Right ventricle myocardium inferior (tissue), 1 donor: Measurements from ENCODE around the gene GARNL3. TPM values are rescaled to one million over a fixed set of nuclear protein-coding genes. Genes with fewer than 3 reads are reported as not detected.

Experiments
- ATAC-seq: fragments of 200-7000 bp; cut with Tn5 transposase; one replicate; pipeline ENCODE4 v1.9.1; 2020; ENCODE audit warnings: mild to moderate bottlenecking, moderate library complexity
- DNase-seq: peaks from one replicate; pipeline ENCODE4 v3.0.0; 2021; ENCODE audit errors: missing footprints
- intact Hi-C: fragments of 100-400 bp; cut with DNase I; formaldehyde crosslinking; loops from one replicate; pipeline ENCODE4 v1.11.0; 2022
- total RNA-seq: library from RNA; stranded (reverse); fragmentation: NEBNext Ultra II Directional; extraction: Animal tissue kit (Norgen Biotek cat#: 25700); gene quantifications from one replicate; pipeline ENCODE4 v1.2.1, GENCODE V29; 2021
- donor health status: DM: no; HTN: yes; CAD: no; lungs with severe emphysema.

Gene GARNL3
- total RNA-seq, 1 donor from 2014 or later, result 13.1 TPM

DNA sequence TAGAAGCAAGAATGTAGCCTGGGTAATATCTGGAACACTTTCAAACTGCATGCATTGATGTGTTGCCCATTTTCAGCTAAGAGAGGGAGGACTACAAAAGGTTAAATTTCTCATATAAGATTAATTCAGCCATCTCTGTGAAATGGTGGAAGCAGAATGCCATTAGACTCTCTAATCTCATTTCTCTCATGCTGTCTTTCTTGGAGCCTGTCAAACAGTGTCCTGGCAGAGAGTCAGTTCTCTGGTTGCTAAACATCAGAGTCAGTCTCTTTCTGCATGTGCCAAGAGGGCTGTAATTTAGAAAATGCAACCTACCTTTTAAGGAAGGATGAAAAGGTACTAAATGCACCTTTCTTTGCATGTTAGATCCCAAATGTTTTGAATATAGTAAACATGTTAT, 910 bp upstream of the GARNL3 start:
- ATAC-seq (peak; percentile 71), DNase-seq (no peak)
- intact Hi-C loops, result loop anchor here (1.0 kb wide), 1 partner anchor 48 kb away; no protein-coding TSS in a partner anchor

DNA sequence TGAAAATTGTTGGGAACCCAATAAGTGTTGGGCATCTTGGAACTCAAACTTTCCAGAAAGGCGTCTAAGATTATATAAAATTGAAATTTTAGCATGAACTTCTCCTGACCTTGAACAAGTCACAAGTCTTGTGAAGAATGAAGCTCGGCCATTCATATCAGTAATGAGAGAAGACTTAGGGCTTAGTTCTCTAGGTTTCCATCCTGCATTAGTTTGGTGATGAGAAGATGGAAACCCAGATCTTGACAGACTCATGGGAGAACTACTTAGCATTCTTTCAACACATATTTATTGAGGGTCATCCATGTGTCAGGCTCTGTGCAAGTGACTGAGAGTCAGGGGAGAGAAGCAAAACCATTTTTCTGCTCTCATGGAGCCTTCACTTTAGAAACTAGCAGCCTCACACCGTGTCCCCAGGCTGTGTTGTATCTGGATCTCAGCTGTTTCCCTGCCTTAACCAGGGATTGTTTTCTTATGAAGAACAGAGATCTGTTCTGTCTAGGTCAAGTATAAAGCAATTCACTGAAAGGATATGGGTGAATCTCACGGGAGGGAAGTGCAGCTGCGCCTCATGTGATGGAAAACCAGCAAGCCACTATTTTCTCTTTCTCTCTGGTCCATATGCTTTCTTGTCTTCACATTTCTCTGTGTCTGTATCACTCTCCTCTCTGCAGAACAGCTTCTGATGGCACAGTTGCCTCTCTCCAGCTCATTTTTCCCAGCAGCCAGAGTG, 3.4 kb downstream of the GARNL3 start:
- intact Hi-C loops, result no loop called here
- no peak for DNase-seq

DNA sequence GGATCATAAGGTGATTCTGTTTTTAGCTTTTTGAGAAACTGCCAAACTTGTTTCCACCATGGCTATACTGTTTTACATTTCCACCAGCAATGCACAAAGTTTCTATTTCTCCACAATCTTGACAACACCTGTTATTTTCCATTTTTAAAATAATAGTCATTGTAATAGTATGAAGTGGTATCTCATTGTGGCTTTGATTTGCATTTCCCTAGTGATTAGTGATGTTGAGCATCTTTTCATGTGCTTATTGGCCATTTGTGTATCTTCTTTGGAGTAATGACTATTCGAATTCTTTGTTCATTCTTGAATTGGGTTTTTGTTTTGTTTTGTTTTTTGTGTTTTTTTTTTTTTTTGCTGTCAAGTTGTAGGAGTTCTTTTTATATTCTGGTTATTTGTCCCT, 4.9 kb downstream of the GARNL3 start:
- no peak for DNase-seq
- no peak for ATAC-seq
- intact Hi-C loops, result no loop called here

More for the DNA sequence above, 3.4 kb downstream of the GARNL3 start:
- no peak for ATAC-seq

DNA sequence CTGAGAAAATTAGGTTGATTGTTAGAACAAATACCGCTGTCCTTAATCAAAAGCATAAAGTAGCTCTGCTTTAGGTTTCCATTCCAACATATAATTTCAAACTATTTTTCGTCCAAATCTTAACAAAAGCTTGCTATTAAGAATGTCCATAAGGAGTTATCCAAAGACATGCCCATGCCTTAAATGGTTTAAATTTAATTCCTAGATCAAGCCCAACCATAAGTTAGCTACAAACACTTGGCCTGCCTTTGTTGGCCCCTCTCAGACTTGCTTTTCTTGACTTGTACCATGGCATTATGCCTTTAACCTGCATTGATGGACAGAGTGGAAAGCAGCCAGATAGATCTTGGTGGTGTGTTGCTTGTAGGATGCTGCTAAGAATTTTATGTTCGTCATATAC, 8.8 kb downstream of the GARNL3 start:
- DNase-seq, result no peak
- intact Hi-C loops, result no loop called here
- ATAC-seq, result no peak

DNA sequence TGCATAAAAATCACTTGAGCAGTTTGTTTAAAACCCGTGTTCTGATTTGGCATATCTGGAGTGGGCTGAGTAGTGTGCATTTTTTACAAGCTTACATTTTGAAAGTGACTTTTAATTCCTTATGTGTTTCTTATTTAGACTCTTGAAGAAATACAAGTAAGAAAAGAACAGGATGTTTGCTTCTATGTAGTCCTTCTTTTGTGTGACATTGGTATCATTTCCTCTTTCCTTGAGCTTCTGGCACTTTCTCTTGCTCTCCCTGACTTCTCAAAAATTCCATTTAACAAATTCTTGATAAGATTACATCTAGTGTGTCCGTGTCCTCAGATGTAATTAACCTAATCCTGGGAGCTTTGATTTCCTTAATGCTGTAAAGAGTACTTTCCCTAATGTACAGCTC, 12.5 kb downstream of the GARNL3 start:
- ATAC-seq, result no peak
- DNase-seq, result no peak
- intact Hi-C loops, result no loop called here

DNA sequence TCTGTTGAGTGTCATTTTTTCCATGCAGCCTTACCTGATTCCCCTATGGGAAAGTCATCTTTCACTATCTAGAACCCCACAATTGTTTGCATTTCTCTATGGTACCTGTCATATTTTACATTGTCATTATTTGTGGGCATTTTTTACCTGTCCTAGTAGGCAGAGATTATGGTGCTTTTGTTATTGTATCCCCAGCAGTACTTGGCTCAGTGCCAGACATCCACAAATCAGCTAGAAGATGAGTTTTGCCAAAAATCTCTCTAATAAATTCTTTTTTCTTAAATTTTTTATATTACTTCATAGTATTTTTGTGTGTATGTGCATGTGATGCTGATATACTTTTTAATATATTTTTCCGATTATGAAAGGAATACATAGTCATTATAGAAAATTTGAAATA, 13.2 kb downstream of the GARNL3 start:
- DNase-seq, result no peak
- no peak for ATAC-seq
- intact Hi-C loops, result no loop called here

DNA sequence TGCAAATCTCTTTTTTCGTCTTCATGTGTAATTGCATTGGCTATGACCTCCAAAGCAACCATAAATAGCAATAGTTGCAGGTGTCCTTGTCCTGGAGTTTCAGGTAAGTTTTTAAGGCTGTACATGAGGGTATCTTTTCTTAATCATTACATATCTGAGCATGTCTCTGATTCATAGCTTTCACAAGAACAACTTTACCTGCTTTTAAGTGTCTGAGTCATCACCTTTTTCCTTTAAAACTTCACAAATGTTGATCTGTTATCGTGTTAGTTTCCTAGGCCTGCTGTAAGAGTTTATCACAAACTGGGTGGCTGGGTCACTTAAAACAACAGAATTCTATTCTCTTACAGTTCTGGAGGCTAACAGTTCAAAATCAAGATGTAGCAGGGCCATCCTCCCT, 13.8 kb downstream of the GARNL3 start:
- intact Hi-C loops, result no loop called here
- DNase-seq, result no peak
- no peak for ATAC-seq

DNA sequence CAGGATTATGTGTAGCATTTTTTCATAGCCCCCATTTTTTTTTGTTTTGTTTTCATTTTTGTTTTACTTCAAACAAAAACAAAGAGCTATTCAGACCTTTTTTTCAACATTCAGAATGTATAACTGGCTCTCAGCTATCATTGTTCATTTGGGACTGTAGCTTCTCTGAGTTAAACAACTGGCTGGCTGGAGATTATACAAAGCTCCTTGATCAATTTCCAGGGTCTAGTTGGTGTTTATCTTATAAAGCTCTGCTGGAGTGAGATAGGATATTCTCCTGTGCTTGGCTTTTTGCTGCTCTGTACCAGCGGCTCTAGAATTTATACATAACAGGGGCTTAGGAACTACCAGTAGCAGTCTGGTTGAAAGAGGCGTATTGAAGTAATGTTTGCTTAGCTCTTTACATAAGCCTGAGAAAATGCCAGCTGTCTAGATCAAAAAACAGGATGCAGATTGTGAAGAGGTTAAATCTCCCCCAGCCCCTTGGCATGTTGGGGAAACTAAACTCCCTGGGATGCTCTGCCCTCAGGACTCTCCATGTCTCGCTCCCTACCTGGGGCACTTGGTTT, 15.2 kb downstream of the GARNL3 start:
- ATAC-seq, result no peak
- intact Hi-C loops, result no loop called here
- no peak for DNase-seq

DNA sequence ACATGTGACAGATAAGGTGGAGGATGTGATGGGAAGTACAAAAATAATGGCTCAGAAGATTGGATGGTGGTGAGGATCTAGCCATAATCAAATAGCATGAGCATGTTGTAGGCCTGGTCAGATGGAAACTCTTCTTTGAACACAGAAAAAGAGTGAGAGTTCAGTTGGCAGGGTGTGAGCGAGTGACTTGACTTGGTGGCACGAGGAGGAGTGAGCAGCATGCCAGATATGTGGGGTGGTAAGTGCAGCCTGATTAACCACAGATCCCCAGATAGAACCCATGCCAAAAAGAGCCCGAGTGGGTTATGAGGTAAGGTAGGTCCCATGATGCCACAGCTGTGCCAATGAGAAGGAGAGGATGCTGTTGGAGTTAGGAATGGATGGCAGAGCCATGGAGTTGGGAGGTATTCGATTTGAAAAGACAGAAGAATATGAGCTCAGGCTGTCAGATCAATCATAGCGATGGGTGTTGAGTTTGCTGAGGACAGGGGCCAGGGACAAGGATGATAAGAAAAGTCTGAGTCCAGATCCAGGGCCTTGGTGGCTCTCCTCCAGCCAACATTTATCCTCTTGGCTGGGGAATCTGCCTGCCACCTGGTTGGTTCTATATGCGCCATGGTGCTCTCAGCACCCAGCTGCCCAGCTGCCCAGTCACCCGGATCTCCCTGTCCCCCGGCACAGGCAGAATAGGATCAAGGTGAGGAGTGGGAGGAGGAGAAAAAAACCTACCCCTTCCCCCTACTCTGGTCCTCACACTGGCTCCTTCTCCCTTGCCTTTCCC, 16.5 kb downstream of the GARNL3 start:
- DNase-seq (no peak), ATAC-seq (peak; percentile 47)
- intact Hi-C loops, result no loop called here

DNA sequence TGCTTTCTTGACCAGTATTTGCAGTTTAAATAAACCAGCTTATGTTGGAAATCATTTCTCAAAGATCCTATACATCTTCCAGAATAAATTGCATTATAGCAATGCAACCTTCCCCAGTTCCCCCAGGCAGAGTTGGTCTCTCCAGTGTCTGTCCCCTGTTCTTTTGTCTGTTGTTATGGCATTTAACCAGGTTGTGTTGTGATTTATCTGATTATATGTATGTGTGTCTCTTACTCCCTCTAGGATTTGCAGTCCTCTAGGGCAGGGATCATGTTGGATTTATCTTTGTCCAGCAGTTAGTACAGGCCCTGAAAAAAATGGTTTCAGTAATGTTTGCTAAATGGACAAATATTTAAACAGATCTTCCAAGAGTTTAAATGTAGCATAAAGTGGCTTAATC, 17.3 kb downstream of the GARNL3 start:
- ATAC-seq, result no peak
- intact Hi-C loops, result no loop called here
- DNase-seq, result no peak

DNA sequence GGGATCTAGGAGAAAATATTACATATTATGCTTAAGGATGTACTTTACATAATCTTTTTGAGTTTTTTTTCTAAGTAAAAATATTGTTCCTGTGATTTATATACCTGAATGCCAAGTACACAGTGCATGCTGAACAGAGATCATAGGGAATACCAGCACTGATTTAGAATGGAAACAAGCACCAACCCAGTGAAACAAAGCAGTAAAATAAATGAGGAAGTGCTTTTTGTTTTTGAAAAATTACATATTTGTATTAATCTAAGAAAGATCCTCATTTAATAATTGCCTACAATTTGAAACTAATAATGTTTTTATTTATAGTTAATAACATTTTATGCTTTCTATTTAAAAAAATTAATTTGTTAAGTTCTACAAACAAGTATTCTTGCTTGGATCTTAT, 18.0 kb downstream of the GARNL3 start:
- DNase-seq (no peak), ATAC-seq (no peak)
- intact Hi-C loops, result no loop called here

DNA sequence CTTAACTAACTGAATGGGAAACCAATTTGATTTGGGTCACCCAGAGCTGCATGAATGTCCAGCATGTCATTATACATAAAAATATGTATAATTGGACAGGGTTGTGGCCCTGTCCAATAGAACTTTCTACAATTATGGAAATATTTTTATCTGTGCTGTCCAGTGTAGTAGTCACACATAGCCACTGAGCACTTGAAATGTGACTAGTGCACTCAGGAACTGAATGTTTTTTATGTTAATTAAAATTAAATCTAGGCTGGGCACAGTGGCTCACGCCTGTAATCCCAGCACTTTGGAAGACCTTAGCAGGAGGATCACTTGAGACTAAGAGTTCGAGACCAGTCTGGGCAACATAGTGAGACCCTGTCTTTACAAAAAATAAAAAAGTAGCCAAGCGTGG, 18.6 kb downstream of the GARNL3 start:
- DNase-seq (no peak), ATAC-seq (no peak)
- intact Hi-C loops, result no loop called here

DNA sequence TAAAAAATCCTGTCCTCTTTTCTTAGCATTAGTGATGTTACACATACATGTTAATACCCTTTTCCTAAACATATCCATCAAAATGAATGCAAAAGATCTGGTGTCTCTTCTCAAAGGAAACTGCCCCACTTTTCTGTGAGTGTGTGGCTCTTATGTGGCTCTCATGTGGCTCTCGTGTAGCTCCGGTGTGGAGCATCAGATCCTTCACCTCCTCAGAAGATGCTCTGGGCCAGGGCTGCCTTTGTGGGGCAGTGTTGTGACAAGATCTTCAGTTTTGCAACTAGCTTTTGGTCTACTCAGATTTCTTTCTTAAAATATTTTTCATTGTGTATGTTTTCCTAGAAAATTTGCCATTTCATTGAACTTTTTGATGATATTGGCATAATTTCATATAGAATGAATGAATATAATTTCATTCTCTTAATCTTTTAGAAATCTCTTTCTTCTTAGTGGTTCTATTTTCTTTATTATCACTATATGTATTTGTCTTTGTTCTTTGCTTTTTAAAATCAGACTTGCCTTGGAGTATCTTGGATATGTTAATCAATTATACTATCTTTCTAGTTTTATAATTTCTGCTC, 19.4 kb downstream of the GARNL3 start:
- DNase-seq (no peak), ATAC-seq (no peak)
- intact Hi-C loops, result no loop called here

DNA sequence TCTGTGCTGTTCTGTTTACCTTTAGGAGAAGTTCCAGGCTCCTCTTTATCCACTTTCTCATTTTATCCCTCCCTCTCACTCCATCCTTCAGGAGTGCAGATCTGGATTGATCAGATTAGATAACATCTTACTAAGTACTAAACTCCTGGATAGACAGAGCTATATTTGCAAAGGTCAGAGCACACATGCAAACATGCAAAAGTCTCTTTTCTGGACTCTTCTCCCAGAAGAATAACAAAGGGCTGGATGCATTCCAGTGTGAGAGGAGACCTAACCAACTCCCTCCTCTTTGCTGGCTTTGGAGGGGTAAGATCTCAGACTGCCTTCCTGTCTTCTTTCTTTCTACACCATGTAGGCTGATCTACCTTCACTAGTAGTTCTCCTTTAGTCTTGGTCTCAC, 21.4 kb downstream of the GARNL3 start:
- intact Hi-C loops, result no loop called here
- DNase-seq (no peak), ATAC-seq (no peak)

DNA sequence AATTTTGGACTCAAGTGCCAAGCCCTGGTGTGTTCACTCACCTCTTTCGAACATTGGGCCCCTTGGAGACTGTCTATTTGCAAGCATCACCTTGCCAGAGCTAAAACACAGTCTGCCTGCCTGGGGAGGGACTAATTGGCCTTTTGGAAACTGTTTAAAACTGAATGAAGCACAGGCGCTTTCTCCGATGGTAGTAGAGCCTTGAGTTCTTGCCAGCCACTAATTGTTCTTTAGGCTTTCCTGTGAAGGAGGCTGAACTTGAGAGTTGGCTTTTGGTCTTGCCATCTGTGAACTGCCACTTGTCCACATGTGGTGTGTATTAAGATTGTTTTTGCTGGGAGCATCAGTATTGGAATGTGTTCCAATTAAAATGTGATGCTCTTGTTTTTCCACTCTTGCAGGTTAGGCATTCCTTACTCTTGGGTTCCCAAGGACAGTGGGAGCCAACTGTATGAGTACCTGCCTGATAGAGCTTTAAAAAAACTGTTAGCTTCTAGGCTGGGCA, 26.0 kb downstream of the GARNL3 start:
- ATAC-seq (no peak), DNase-seq (no peak)
- intact Hi-C loops, result no loop called here

DNA sequence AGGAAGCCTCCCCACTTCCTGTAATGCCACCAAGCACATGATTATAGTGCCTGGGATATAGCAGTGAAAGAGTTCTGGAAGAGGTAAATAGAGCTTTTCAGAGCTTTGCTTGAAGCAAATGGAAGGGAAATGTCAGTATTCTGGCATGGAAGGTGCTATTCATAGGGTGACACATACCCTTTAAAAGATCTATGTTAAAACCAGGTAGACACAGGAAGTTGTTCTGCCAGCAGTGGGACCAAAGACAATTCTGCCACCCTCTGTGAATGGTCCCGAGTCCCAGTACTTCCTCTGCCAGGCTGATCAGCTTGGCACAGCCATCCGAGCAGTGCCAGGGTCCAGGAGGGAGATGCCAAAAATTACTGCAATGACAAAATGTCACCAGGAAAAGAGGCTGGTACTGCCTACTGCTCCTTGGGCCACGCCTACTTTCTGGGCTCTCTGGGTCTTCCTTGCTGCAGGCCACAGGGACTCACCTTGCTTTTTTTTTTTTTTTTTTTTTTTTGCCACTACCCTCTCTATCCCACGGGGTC, 26.7 kb downstream of the GARNL3 start:
- intact Hi-C loops, result no loop called here
- no peak for DNase-seq
- peak; percentile 56 for ATAC-seq

DNA sequence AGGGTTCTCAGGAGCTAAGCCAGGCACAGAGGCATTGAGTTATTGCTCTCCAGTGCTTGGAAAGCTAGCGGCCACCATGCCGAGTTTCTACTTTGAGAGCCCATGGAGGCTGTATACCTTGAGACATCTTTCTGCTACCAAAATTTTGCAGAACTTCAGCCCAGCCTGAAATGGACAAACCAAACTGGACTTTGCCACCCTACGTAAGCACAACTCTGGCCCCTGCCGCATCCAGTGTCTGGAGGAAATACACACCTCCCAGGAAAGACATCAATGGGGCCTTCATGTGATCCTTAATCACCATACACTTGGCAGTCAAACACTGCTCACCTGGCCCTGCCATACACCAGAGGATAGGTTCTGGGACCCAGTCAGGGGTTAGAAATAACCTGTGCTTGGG, 27.8 kb downstream of the GARNL3 start:
- intact Hi-C loops, result no loop called here
- DNase-seq (no peak), ATAC-seq (no peak)

DNA sequence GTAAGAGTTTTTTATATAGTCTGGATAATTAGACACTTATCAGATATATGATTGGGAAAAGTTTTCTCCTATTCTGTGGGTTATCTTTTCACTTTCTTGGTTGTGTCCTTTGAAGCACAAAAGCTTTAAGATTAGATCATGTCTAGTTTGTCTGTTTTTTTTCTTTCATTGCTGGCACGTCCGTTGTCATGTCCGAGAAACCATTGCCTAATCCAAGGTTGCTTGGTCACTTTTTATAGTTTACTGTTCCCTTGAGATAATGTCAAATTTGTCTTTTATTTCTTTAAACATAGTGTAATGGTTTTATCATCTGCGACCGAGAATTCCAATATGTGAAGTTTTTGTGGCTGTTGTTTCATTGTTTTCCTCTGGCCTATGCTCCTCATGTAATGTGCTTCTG, 28.8 kb downstream of the GARNL3 start:
- ATAC-seq (no peak), DNase-seq (no peak)
- intact Hi-C loops, result no loop called here

DNA sequence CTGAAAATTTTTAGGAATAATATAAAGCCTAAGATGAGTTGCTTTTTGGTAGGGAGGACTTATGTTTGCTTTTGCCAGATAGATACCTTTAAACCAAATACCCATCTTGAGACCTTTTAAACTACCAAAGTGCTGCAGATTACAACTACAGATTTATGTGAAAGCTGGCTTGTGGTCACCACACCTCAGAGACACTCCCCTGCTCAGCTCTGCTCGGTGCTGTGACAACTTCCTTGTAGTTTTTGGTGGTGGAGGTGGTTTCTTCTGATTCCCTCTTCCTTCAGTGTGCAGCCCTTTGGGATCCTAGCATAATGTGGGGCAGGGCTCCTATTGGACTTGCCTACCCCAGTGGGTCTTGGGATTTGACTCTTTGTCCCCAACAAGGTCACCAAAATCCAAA, 29.2 kb downstream of the GARNL3 start:
- intact Hi-C loops, result no loop called here
- DNase-seq (no peak), ATAC-seq (no peak)
